Measurements from ENCODE around the gene AMZ1.

DNA sequence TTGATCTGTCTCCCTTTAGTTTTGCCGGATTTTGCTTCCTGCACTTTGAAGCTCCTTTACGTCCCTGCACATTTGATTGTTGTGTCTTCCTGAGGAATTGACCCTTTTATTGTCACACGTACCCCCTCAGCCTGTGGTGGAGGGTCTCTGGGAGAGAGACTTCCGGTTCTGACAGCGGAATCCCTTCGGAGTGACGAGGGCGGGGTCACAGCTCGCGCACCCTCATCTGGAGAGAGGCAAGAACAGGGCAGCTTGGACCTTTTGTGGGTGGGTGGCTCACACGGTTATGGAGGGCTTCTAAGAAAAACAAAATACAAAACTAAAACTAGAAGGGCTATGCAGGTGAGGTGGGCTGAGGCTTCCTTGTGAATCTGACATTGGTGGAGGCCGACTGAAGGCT is 26.0 kb downstream of the AMZ1 start:
- TF ChIP-seq, protein P1, sequence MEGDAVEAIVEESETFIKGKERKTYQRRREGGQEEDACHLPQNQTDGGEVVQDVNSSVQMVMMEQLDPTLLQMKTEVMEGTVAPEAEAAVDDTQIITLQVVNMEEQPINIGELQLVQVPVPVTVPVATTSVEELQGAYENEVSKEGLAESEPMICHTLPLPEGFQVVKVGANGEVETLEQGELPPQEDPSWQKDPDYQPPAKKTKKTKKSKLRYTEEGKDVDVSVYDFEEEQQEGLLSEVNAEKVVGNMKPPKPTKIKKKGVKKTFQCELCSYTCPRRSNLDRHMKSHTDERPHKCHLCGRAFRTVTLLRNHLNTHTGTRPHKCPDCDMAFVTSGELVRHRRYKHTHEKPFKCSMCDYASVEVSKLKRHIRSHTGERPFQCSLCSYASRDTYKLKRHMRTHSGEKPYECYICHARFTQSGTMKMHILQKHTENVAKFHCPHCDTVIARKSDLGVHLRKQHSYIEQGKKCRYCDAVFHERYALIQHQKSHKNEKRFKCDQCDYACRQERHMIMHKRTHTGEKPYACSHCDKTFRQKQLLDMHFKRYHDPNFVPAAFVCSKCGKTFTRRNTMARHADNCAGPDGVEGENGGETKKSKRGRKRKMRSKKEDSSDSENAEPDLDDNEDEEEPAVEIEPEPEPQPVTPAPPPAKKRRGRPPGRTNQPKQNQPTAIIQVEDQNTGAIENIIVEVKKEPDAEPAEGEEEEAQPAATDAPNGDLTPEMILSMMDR (IDR thresholded peaks at IDR 0.05) = no peak
- TF ChIP-seq POLR2A (IDR thresholded peaks at IDR 0.05) = no peak
